IMR-90 (cell line): ENCODE measurements around the gene IL16. TPM values are rescaled to one million over a fixed set of nuclear protein-coding genes. Genes with fewer than 3 reads are reported as not detected.

Experiments used
- ATAC-seq: fragments of 200-7000 bp; cut with Tn5 transposase; 2 replicates; pipeline ENCODE4 v1.9.1; 2020; ENCODE audit warnings: low read depth, mild to moderate bottlenecking, moderate library complexity
- BruUV-seq: library from RNA; stranded (reverse); fragments of 400-500 nt; replicated peaks from 2 replicates; lab custom pipeline; 2021; lab: Mats Ljungman, UMichigan
- CTCF ChIA-PET: fragments of 300-600 bp; formaldehyde crosslinking; extraction: SDS; loops from one replicate; lab custom pipeline; 2021; ENCODE audit warnings: antibody characterized with exemption; lab: Yijun Ruan, JAX
- POLR2A ChIA-PET: fragments of 300-600 bp; sonication (Branson Sonifier 250); formaldehyde crosslinking; loops from one replicate; lab custom pipeline; 2022; ENCODE audit warnings: antibody characterized with exemption; ENCODE audit not compliant: unreplicated experiment; lab: Charles Lee
- DNase-seq: peaks from one replicate; pipeline ENCODE4 v3.0.0; 2013
- H2AFZ ChIP-seq: replicated peaks from 2 replicates; pipeline ENCODE3; 2013; ENCODE audit warnings: low read length, mild to moderate bottlenecking; ENCODE audit not compliant: poor library complexity
- H2AK5ac ChIP-seq: 2 replicates; pipeline ENCODE4 v1.6.1; 2013; ENCODE audit warnings: low read depth, low read length, inconsistent platforms
- H2AK9ac ChIP-seq: replicated peaks from 2 replicates; pipeline ENCODE3; 2013; ENCODE audit warnings: mild to moderate bottlenecking, low read depth, low read length, moderate library complexity; ENCODE audit not compliant: poor library complexity
- H2BK120ac ChIP-seq: 2 replicates; pipeline ENCODE4 v1.6.1; 2013; ENCODE audit warnings: low read depth, low read length, inconsistent platforms
- H2BK15ac ChIP-seq: 3 replicates; pipeline ENCODE4 v1.6.1; 2013; ENCODE audit warnings: low read depth, low read length, inconsistent platforms
- H2BK20ac ChIP-seq: 2 replicates; pipeline ENCODE4 v1.6.1; 2013; ENCODE audit warnings: low read depth, mild to moderate bottlenecking, inconsistent platforms, low read length, moderate library complexity
- H2BK5ac ChIP-seq: 2 replicates; pipeline ENCODE4 v1.6.1; 2013; ENCODE audit warnings: mild to moderate bottlenecking, low read depth, low read length, inconsistent platforms; ENCODE audit not compliant: poor library complexity, severe bottlenecking
- H3K14ac ChIP-seq: replicated peaks from 2 replicates; pipeline ENCODE4 v1.6.1; 2013; ENCODE audit warnings: low read depth, low read length, inconsistent platforms
- H3K18ac ChIP-seq: 2 replicates; pipeline ENCODE4 v1.6.1; 2013; ENCODE audit warnings: low read depth, low read length, control low read depth
- H3K23ac ChIP-seq: 2 replicates; pipeline ENCODE4 v1.6.1; 2013; ENCODE audit warnings: low read depth, low read length, inconsistent platforms
- H3K27ac ChIP-seq: 2 replicates; pipeline ENCODE4 v1.5.1; 2013; ENCODE audit warnings: mild to moderate bottlenecking, control low read depth, low read length; ENCODE audit not compliant: insufficient read depth
- H3K27me3 ChIP-seq: 2 replicates; pipeline ENCODE4 v1.6.1; 2013; ENCODE audit warnings: low read length; ENCODE audit not compliant: control insufficient read depth, insufficient read depth
- H3K36me3 ChIP-seq: 2 replicates; pipeline ENCODE4 v1.6.1; 2013; ENCODE audit warnings: low read length, mixed read lengths; ENCODE audit not compliant: control insufficient read depth, insufficient read depth
- H3K4ac ChIP-seq: 2 replicates; pipeline ENCODE4 v1.6.1; 2013; ENCODE audit warnings: low read depth, low read length, inconsistent platforms
- H3K4me1 ChIP-seq: 2 replicates; pipeline ENCODE4 v1.6.1; 2013; ENCODE audit warnings: low read length, mixed read lengths; ENCODE audit not compliant: control insufficient read depth, insufficient read depth
- H3K4me2 ChIP-seq: 2 replicates; pipeline ENCODE4 v1.6.1; 2013; ENCODE audit warnings: low read depth, mild to moderate bottlenecking, control low read depth, low read length, moderate library complexity
- H3K4me3 ChIP-seq: 2 replicates; pipeline ENCODE4 v1.5.1; 2013; ENCODE audit warnings: low read depth, mild to moderate bottlenecking, control low read depth, low read length, moderate library complexity; ENCODE audit not compliant: insufficient read depth
- H3K56ac ChIP-seq: 2 replicates; pipeline ENCODE4 v1.6.1; 2013; ENCODE audit warnings: low read length, inconsistent platforms; ENCODE audit not compliant: insufficient read depth; ENCODE audit errors: extremely low read depth
- H3K79me1 ChIP-seq, 2 experiments: 2 replicates each; pipeline ENCODE4 v1.6.1; 2013; ENCODE audit warnings: low read length in 2 of 2, inconsistent platforms in 1 of 2, low read depth in 1 of 2
- H3K9ac ChIP-seq: 2 replicates; pipeline ENCODE4 v1.6.1; 2013; ENCODE audit warnings: low read depth, low read length, control low read depth
- H3K9me1 ChIP-seq: 2 replicates; pipeline ENCODE4 v1.6.1; 2013; ENCODE audit warnings: low read length, inconsistent platforms; ENCODE audit not compliant: insufficient read depth
- H3K9me3 ChIP-seq: 2 replicates; pipeline ENCODE4 v1.6.1; 2013; ENCODE audit warnings: low read length; ENCODE audit not compliant: control insufficient read depth, insufficient read depth
- H4K20me1 ChIP-seq: 2 replicates; pipeline ENCODE4 v1.6.1; 2013; ENCODE audit warnings: low read length, inconsistent platforms; ENCODE audit not compliant: insufficient read depth
- H4K5ac ChIP-seq: 2 replicates; pipeline ENCODE4 v1.6.1; 2013; ENCODE audit warnings: mild to moderate bottlenecking, low read depth, low read length, control low read depth
- H4K8ac ChIP-seq, 2 experiments: 2 replicates each; pipeline ENCODE4 v1.6.1; 2013; ENCODE audit warnings: low read depth in 2 of 2, low read length in 2 of 2, control low read depth in 1 of 2, inconsistent platforms in 1 of 2
- H4K91ac ChIP-seq: 2 replicates; pipeline ENCODE4 v1.6.1; 2013; ENCODE audit warnings: low read depth, low read length, inconsistent platforms; ENCODE audit not compliant: insufficient read depth
- CEBPB ChIP-seq: IDR thresholded peaks from 2 replicates; pipeline ENCODE4 v1.6.1; 2012; ENCODE audit warnings: low read depth, low read length, improper control_type of control experiment
- CHD1 ChIP-seq: IDR thresholded peaks from 2 replicates; pipeline ENCODE4 v1.6.1; 2012; ENCODE audit warnings: low read depth, low read length, improper control_type of control experiment
- FOS ChIP-seq: fragments of 150-350 bp; IDR thresholded peaks from 2 replicates; pipeline ENCODE4 v1.6.1; 2016; ENCODE audit warnings: low read depth, low read length
- MAFK ChIP-seq: IDR thresholded peaks from 2 replicates; pipeline ENCODE4 v1.6.1; 2012; ENCODE audit warnings: low read depth, low read length, improper control_type of control experiment
- MAZ ChIP-seq: IDR thresholded peaks from 2 replicates; pipeline ENCODE4 v1.6.1; 2012; ENCODE audit warnings: low read depth, mild to moderate bottlenecking, low read length, improper control_type of control experiment, moderate library complexity, borderline replicate concordance
- MXI1 ChIP-seq: IDR thresholded peaks from 2 replicates; pipeline ENCODE4 v1.6.1; 2012; ENCODE audit warnings: low read depth, mild to moderate bottlenecking, low read length, moderate library complexity, borderline replicate concordance
- NFE2L2 ChIP-seq: fragments of 150-350 bp; IDR thresholded peaks from 2 replicates; pipeline ENCODE4 v1.6.1; 2016; ENCODE audit warnings: low read depth, mild to moderate bottlenecking, low read length
- RAD21 ChIP-seq: IDR thresholded peaks from 2 replicates; pipeline ENCODE4 v1.6.1; 2012; ENCODE audit warnings: low read length, improper control_type of control experiment
- RCOR1 ChIP-seq: IDR thresholded peaks from 2 replicates; pipeline ENCODE4 v1.6.1; 2012; ENCODE audit warnings: mild to moderate bottlenecking, low read length, improper control_type of control experiment; ENCODE audit not compliant: insufficient replicate concordance
- WGBS, 2 experiments: methylation state at CpG; one replicate each; pipeline versions ENCODE4 v1.1.5 to v1.1.7; 2013; ENCODE audit warnings: missing lambda C conversion rate in 2 of 2; ENCODE audit not compliant: insufficient read length in 1 of 2; ENCODE audit errors: extremely low coverage in 2 of 2; 5-methylcytosine and 5-hydroxymethylcytosine counted together
- dilution Hi-C: fragments of 300-500 bp; cut with HindIII; formaldehyde crosslinking; loops from one replicate; pipeline ENCODE4 v1.14.3; 2018; ENCODE audit warnings: low sequenced_read_pairs; ENCODE audit not compliant: unreplicated experiment
- in situ Hi-C: fragments of 300-500 bp; cut with MboI; formaldehyde crosslinking; loops from 3 replicates; pipeline ENCODE4 v1.14.3; 2019; ENCODE audit warnings: low sequenced_read_pairs, inconsistent platforms, mixed read lengths
- intact Hi-C: fragments of 100-400 bp; cut with micrococcal nuclease; formaldehyde crosslinking; loops from 2 replicates; pipeline ENCODE4 v1.10.0; 2022
- polyA plus RNA-seq, 3 experiments: library from polyadenylated mRNA; depleted of rRNA; stranded (reverse); fragments of >200 nt; gene quantifications; 2 replicates each; pipeline ENCODE4 v1.2.3, GENCODE V29; 2012; ENCODE audit warnings: low replicate concordance in 1 of 3
- total RNA-seq: library from RNA; depleted of rRNA; stranded (reverse); fragments of >200 nt; gene quantifications from 2 replicates; pipeline ENCODE4 v1.2.3, GENCODE V29; 2012
- TF ChIP-seq, protein P1 (sequence below): fragments of 150-350 bp; IDR thresholded peaks from 2 replicates; pipeline ENCODE4 v1.6.1; 2016; ENCODE audit warnings: low read depth, mild to moderate bottlenecking, low read length, moderate library complexity, borderline replicate concordance
- TF ChIP-seq, protein P2 (sequence below): conservative IDR thresholded peaks from 2 replicates; pipeline ENCODE4 v1.5.1; 2012; ENCODE audit warnings: mild to moderate bottlenecking, low read depth, low read length, improper control_type of control experiment

The IL16 gene
- total and polyA plus RNA-seq, 2 of the 4 experiments (the other 2 are of a cell fraction) = 0.18 to 0.27 TPM

DNA sequence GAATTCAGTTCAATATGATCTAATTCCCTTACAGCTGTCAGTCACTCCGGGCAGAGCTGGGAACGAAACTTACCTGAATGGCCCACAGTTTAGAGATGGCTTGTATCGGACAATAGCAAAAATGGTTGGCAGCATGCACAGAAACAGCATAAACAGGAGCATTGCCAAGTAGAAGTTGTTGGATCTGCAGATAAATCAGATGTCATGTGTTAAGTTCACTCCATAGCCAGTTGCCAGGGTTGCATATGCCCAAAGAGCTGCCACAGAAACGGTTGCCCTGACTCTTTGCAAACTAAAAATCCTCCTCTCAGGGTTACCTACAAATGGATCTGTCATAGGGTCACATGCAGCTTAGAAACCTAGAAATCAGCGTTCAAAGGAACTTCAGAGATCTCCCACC is 142.6 kb downstream of the IL16 start:
- H3K14ac ChIP-seq = no peak overlapping the region
- H3K27ac ChIP-seq = no peak overlapping the region
- H2BK5ac ChIP-seq = no peak overlapping the region
- WGBS, 2 experiments = 100% methylated on average over 2 of the region's 5 CpGs; no CpG with 5 or more reads in 1 of the 2 experiments
- H3K23ac ChIP-seq = no peak overlapping the region
- no peak overlapping the region for H2BK20ac ChIP-seq
- no peak overlapping the region for H2BK120ac ChIP-seq
- no peak overlapping the region; the same call in 2 of the 3 replicates for H2BK15ac ChIP-seq
- H3K4me3 ChIP-seq = no peak overlapping the region
- dilution Hi-C loops = no loop called here
- no peak overlapping the region for H3K9ac ChIP-seq
- H4K5ac ChIP-seq = no peak overlapping the region
- no peaks in the 10 kb centered on the region; the same call in 1 of the 2 replicates for H3K27me3 ChIP-seq
- BruUV-seq = no TSS peak
- H4K91ac ChIP-seq = no peak overlapping the region
- H3K9me1 ChIP-seq = peaks cover 7% of the 10 kb centered on the region; the same call in 1 of the 2 replicates
- H4K20me1 ChIP-seq = no peaks in the 10 kb centered on the region
- H3K56ac ChIP-seq = no peak overlapping the region
- H4K8ac ChIP-seq = no peak overlapping the region
- H3K4me2 ChIP-seq = no peak overlapping the region
- TF ChIP-seq, protein P1, sequence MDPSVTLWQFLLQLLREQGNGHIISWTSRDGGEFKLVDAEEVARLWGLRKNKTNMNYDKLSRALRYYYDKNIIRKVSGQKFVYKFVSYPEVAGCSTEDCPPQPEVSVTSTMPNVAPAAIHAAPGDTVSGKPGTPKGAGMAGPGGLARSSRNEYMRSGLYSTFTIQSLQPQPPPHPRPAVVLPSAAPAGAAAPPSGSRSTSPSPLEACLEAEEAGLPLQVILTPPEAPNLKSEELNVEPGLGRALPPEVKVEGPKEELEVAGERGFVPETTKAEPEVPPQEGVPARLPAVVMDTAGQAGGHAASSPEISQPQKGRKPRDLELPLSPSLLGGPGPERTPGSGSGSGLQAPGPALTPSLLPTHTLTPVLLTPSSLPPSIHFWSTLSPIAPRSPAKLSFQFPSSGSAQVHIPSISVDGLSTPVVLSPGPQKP = no peak
- TF ChIP-seq RAD21 (no peak), CEBPB (no peak), FOS (no peak), MXI1 (no peak), RCOR1 (no peak), CHD1 (no peak), MAZ (no peak), NFE2L2 (no peak), MAFK (no peak)
- TF ChIP-seq, protein P2, sequence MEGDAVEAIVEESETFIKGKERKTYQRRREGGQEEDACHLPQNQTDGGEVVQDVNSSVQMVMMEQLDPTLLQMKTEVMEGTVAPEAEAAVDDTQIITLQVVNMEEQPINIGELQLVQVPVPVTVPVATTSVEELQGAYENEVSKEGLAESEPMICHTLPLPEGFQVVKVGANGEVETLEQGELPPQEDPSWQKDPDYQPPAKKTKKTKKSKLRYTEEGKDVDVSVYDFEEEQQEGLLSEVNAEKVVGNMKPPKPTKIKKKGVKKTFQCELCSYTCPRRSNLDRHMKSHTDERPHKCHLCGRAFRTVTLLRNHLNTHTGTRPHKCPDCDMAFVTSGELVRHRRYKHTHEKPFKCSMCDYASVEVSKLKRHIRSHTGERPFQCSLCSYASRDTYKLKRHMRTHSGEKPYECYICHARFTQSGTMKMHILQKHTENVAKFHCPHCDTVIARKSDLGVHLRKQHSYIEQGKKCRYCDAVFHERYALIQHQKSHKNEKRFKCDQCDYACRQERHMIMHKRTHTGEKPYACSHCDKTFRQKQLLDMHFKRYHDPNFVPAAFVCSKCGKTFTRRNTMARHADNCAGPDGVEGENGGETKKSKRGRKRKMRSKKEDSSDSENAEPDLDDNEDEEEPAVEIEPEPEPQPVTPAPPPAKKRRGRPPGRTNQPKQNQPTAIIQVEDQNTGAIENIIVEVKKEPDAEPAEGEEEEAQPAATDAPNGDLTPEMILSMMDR = no peak
- no peaks in the 10 kb centered on the region for H3K9me3 ChIP-seq
- no peak overlapping the region for H2AK5ac ChIP-seq
- no peak overlapping the region for H2AFZ ChIP-seq
- H3K4me1 ChIP-seq = peaks cover 9% of the 10 kb centered on the region
- no peaks in the 10 kb centered on the region for H3K79me1 ChIP-seq
- intact Hi-C loops = no loop called here
- no peak overlapping the region for H3K18ac ChIP-seq
- H2AK9ac ChIP-seq = no peak overlapping the region
- DNase-seq = no peak
- ATAC-seq = no peak
- in situ Hi-C loops = no loop called here
- no peak overlapping the region for H3K4ac ChIP-seq
- ChIA-PET POLR2A (no interaction called here), CTCF (interaction anchor here (0.5 kb wide), 1 partner anchor 15 kb away, joined by 3 read pairs; the partner anchor contains the start of gene STARD5)
- H3K36me3 ChIP-seq = no peaks in the 10 kb centered on the region
